ENCODE data around the gene SNPH.

SNPH gene

GRCh38 chr20:1320902-1321653, 55.0 kb downstream of the SNPH start:
- DNase-seq (ENCODE audit: extremely low spot score), result no peak
- POLR2A ChIA-PET, result no interaction called here
- TF ChIP-seq CTCF (IDR thresholded peaks at IDR 0.05; ENCODE audit: control extremely low read depth, extremely low read depth, low read depth, missing control alignments), result no peak
- CTCF ChIA-PET, result interaction anchor here (0.9 to 2.1 kb wide), 4 partner anchors 9 to 146 kb away, joined by 3 to 9 read pairs (median 5); partner anchors contain the start of gene NSFL1C

- ChIA-PET POLR2A (no interaction called here), CTCF (interaction anchor here (0.9 to 2.1 kb wide), 7 partner anchors 9 to 455 kb away, joined by 3 to 9 read pairs (median 3); partner anchors contain the start of gene NSFL1C)
- no peak for TF ChIP-seq CTCF (IDR thresholded peaks at IDR 0.05; ENCODE audit: control extremely low read depth, extremely low read depth, low read depth, missing control alignments)
- no peak for DNase-seq (ENCODE audit: extremely low spot score)
These were observed 55.5 kb downstream of the SNPH start for GRCh38 chr20:1321654-1321939.

- ChIA-PET CTCF (interaction anchor here (0.9 to 2.1 kb wide), 7 partner anchors 10 to 454 kb away, joined by 3 to 9 read pairs (median 3); partner anchors contain the start of gene NSFL1C), POLR2A (no interaction called here)
- no peak for DNase-seq (ENCODE audit: extremely low spot score)
- TF ChIP-seq CTCF (IDR thresholded peaks at IDR 0.05; ENCODE audit: control extremely low read depth, extremely low read depth, low read depth, missing control alignments), result no peak
These were observed 56.6 kb downstream of the SNPH start for GRCh38 chr20:1322511-1323245.

- no peak for TF ChIP-seq CTCF (IDR thresholded peaks at IDR 0.05; ENCODE audit: control extremely low read depth, extremely low read depth, low read depth, missing control alignments)
- no peak for DNase-seq (ENCODE audit: extremely low spot score)
- CTCF ChIA-PET, result interaction anchor here (1.7 to 2.1 kb wide), 2 partner anchors 11 to 115 kb away, joined by 7 to 9 read pairs; no protein-coding TSS in a partner anchor
- POLR2A ChIA-PET, result no interaction called here
These were observed 57.2 kb downstream of the SNPH start for GRCh38 chr20:1323256-1323655.

- DNase-seq (ENCODE audit: extremely low spot score), result no peak
- POLR2A ChIA-PET, result no interaction called here
- CTCF ChIA-PET, result interaction anchor here (0.8 to 2.2 kb wide), 5 partner anchors 11 to 143 kb away, joined by 3 to 10 read pairs (median 4); partner anchors contain the start of gene NSFL1C
- no peak for TF ChIP-seq CTCF (IDR thresholded peaks at IDR 0.05; ENCODE audit: control extremely low read depth, extremely low read depth, low read depth, missing control alignments)
These were observed 57.9 kb downstream of the SNPH start for GRCh38 chr20:1323830-1324597.

- no peak for DNase-seq (ENCODE audit: extremely low spot score)
- POLR2A ChIA-PET, result interaction anchor here (1.3 kb wide), 1 partner anchor 52 kb away, joined by 7 read pairs; no protein-coding TSS in a partner anchor
- TF ChIP-seq CTCF (IDR thresholded peaks at IDR 0.05; ENCODE audit: control extremely low read depth, extremely low read depth, low read depth, missing control alignments), result no peak
- CTCF ChIA-PET, result interaction anchor here (1.0 to 2.2 kb wide), 5 partner anchors 20 to 142 kb away, joined by 3 to 10 read pairs (median 4); partner anchors contain the start of gene NSFL1C
These were observed 58.6 kb downstream of the SNPH start for GRCh38 chr20:1324598-1325172.

Measured in GM10248 (cell line).